ENCODE results near the gene FUT9. TPM values are rescaled to one million over a fixed set of nuclear protein-coding genes. Genes with fewer than 3 reads are reported as not detected.

The FUT9 gene
- total and polyA plus RNA-seq, 2 of the 8 experiments (the other 6 are each of a cell fraction or from before 2014, with no cell fraction given): 0.85 to 4.9 TPM

DNA sequence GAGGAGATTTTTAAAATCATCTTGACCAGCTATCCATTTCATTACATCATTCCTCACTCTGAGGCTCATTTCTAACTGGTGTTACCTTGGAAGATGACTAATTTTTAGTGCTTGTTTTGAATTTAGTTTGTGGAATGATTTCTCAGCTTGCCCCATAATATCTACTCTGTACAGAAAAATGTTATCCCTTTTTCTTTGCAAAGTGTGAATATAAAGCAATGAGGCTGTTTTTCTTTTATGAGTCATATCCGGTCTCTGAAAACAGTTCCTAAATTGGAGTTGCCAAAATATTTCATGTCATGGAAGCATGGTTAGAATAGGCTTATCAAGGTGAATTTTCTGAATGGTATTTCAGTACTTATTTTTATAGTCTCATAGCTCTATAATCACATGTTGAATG lies 43.8 kb downstream of the FUT9 start:
- no peak overlapping the region for H3K4ac ChIP-seq (replicated peaks; ENCODE audit: insufficient read length, low read depth, low read length)
- H3K14ac ChIP-seq (ENCODE audit: insufficient read length): no peak overlapping the region
- no peak overlapping the region for H2BK20ac ChIP-seq (ENCODE audit: low read length)
- no peak overlapping the region for H3K4me2 ChIP-seq (ENCODE audit: insufficient read depth in 1 of 2, low read depth in 2 of 2, low read length in 2 of 2)
- H3K79me1 ChIP-seq (ENCODE audit: low read depth, low read length): no peaks in the 10 kb centered on the region
- no peak for DNase-seq (ENCODE audit: low read depth in 1 of 2, low spot score in 2 of 2)
- no peak overlapping the region for H3K27ac ChIP-seq (ENCODE audit: low read depth, low read length)
- ChIA-PET CTCF (ENCODE audit: partially characterized antibody) (no interaction called here), POLR2A (ENCODE audit: partially characterized antibody) (no interaction called here)
- no peak overlapping the region for H2BK12ac ChIP-seq (ENCODE audit: low read depth, low read length)
- FAIRE-seq: no peak
- no peak overlapping the region for H2BK15ac ChIP-seq (ENCODE audit: low read length)
- H3K23ac ChIP-seq (ENCODE audit: insufficient read length): no peak overlapping the region
- H3K79me2 ChIP-seq (ENCODE audit: control insufficient read depth in 1 of 2, insufficient read depth in 2 of 2, low read length in 2 of 2): no peaks in the 10 kb centered on the region
- H2AK5ac ChIP-seq (ENCODE audit: low read depth, low read length): no peak overlapping the region
- no peak overlapping the region for H3K56ac ChIP-seq (replicated peaks; ENCODE audit: insufficient read length, low read depth, low read length)
- no peaks in the 10 kb centered on the region for H3K4me1 ChIP-seq (replicated peaks in 1 of 4; ENCODE audit: control insufficient read depth in 3 of 4, insufficient read depth in 4 of 4, low read length in 3 of 4)
- H4K91ac ChIP-seq (replicated peaks; ENCODE audit: insufficient read length, low read length): no peak overlapping the region
- H4K8ac ChIP-seq (ENCODE audit: extremely low read depth, insufficient read depth, low read length): no peak overlapping the region
- H4K20me1 ChIP-seq (replicated peaks in 1 of 2; ENCODE audit: control insufficient read depth in 1 of 2, insufficient read depth in 2 of 2, low read length in 2 of 2): no peaks in the 10 kb centered on the region
- no peaks in the 10 kb centered on the region for H3K9me3 ChIP-seq (ENCODE audit: insufficient read depth in 2 of 2, low read depth in 1 of 2, low read length in 1 of 2)
- WGBS, 2 experiments (ENCODE audit: extremely low coverage in 1 of 2, insufficient coverage in 1 of 2, insufficient read length in 1 of 2, insufficient replicate concordance in 2 of 2, low coverage in 1 of 2, low lambda C conversion rate in 2 of 2, missing lambda C conversion rate in 1 of 2): 84% methylated on average over 1 of the region's 1 CpG; no CpG with 5 or more reads in 1 of the 2 experiments
- no peak for TF ChIP-seq SIN3A (conservative IDR thresholded peaks at IDR 0.05 in 1 of 2, IDR thresholded peaks at IDR 0.05 in 1 of 2; ENCODE audit: low read depth in 1 of 2, low read length in 2 of 2)
- no peak for TF ChIP-seq NRF1 (IDR thresholded peaks at IDR 0.05; ENCODE audit: low read depth, low read length)
- TF ChIP-seq EP300 (IDR thresholded peaks at IDR 0.05; ENCODE audit: borderline replicate concordance in 1 of 2, low read depth in 2 of 2, low read length in 2 of 2): no peak
- H3K27me3 ChIP-seq (replicated peaks in 1 of 4; ENCODE audit: control insufficient read depth in 3 of 4, extremely low read depth in 1 of 4, insufficient read depth in 3 of 4, low read length in 3 of 4): no peaks in the 10 kb centered on the region
- H3K23me2 ChIP-seq (ENCODE audit: low read depth, low read length): no peaks in the 10 kb centered on the region
- no peak overlapping the region for H2AFZ ChIP-seq (ENCODE audit: low read length)
- H3K36me3 ChIP-seq (ENCODE audit: control insufficient read depth in 2 of 4, insufficient read depth in 4 of 4, low read length in 3 of 4): no peaks in the 10 kb centered on the region
- H4K5ac ChIP-seq (ENCODE audit: insufficient read length, low read depth, low read length): no peak overlapping the region
- no peak overlapping the region for H2BK5ac ChIP-seq (ENCODE audit: low read depth, low read length)
- no peak overlapping the region for H3K18ac ChIP-seq (ENCODE audit: extremely low read depth, low read length)
- no peak overlapping the region for H3K4me3 ChIP-seq (ENCODE audit: extremely low read depth in 1 of 4, insufficient read depth in 2 of 4, low read depth in 3 of 4, low read length in 4 of 4)
- no peak overlapping the region for H2BK120ac ChIP-seq (replicated peaks; ENCODE audit: low read depth, low read length)
- no peak overlapping the region for H3K9ac ChIP-seq (replicated peaks in 1 of 4; ENCODE audit: extremely low read depth in 1 of 4, low read depth in 3 of 4, low read length in 3 of 4)
